ENCODE measurements around the gene SYT1. TPM values are rescaled to one million over a fixed set of nuclear protein-coding genes. Genes with fewer than 3 reads are reported as not detected.

The SYT1 gene
- polyA plus RNA-seq, 3 donors: 0.72 TPM; not detected in 2

DNA sequence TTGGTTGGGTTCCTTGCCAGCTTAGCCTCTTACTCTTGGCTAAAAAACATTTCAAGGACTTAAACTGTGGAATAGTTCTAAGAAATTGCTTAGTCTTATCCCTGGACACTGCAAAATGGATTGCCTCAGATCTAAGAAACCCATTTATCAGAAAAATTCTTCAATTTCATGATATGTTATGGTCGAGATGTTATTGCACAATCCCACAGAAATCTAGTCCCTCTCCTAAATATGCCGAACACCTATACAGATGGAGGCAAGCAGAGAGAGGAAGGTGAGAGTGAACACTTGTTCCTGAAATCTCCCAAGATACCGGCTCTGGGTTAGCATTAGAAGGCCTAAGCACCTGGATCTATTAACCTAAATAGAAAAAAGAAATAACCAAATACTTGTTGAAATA, 559.0 kb downstream of the SYT1 start:
- TF ChIP-seq, protein P1, sequence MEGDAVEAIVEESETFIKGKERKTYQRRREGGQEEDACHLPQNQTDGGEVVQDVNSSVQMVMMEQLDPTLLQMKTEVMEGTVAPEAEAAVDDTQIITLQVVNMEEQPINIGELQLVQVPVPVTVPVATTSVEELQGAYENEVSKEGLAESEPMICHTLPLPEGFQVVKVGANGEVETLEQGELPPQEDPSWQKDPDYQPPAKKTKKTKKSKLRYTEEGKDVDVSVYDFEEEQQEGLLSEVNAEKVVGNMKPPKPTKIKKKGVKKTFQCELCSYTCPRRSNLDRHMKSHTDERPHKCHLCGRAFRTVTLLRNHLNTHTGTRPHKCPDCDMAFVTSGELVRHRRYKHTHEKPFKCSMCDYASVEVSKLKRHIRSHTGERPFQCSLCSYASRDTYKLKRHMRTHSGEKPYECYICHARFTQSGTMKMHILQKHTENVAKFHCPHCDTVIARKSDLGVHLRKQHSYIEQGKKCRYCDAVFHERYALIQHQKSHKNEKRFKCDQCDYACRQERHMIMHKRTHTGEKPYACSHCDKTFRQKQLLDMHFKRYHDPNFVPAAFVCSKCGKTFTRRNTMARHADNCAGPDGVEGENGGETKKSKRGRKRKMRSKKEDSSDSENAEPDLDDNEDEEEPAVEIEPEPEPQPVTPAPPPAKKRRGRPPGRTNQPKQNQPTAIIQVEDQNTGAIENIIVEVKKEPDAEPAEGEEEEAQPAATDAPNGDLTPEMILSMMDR (IDR thresholded peaks at IDR 0.05): no peak
- Histone ChIP-seq H3K4me1 (ENCODE audit: control insufficient read depth in 1 of 2, insufficient read depth in 2 of 2, low read length in 2 of 2) (no peaks in the 10 kb centered on the region), H3K79me2 (ENCODE audit: insufficient read depth, low read length) (no peaks in the 10 kb centered on the region), H3K4me2 (replicated peaks; ENCODE audit: extremely low read depth, low read length, poor library complexity, severe bottlenecking) (no peak overlapping the region), H2AFZ (ENCODE audit: insufficient read depth, low read depth, low read length, poor library complexity, severe bottlenecking) (no peak overlapping the region), H3K27me3 (ENCODE audit: control insufficient read depth in 2 of 2, insufficient read depth in 2 of 2, low read length in 2 of 2) (no peaks in the 10 kb centered on the region), H4K20me1 (ENCODE audit: insufficient read depth, low read length) (no peaks in the 10 kb centered on the region), H3K36me3 (replicated peaks in 1 of 2; ENCODE audit: control insufficient read depth in 1 of 2, insufficient read depth in 2 of 2, low read length in 2 of 2) (no peaks in the 10 kb centered on the region), H3K9me3 (replicated peaks in 1 of 2; ENCODE audit: control insufficient read depth in 1 of 2, insufficient read depth in 1 of 2, low read length in 2 of 2) (no peaks in the 10 kb centered on the region), H3K4me3 (replicated peaks in 1 of 3; ENCODE audit: low read depth in 2 of 3, low read length in 3 of 3) (no peak overlapping the region), H3K27ac (ENCODE audit: low read depth in 1 of 2, low read length in 2 of 2) (no peak overlapping the region), H3K9ac (ENCODE audit: insufficient read depth, low read length, poor library complexity, severe bottlenecking) (no peak overlapping the region)
- DNase-seq: no peak
- Mint-ChIP-seq H3K4me3 (no peak overlapping the region), H3K4me1 (no peaks in the 10 kb centered on the region), H3K36me3 (no peaks in the 10 kb centered on the region), H3K9me3 (peaks cover 0 to 2% (median 0%) of the 10 kb centered on the region in 7 donors), H3K27me3 (ENCODE audit: low read depth in 3 of 3) (peaks cover 0 to 3% (median 0%) of the 10 kb centered on the region in 3 donors), H3K27ac (no peak overlapping the region)
- WGBS (ENCODE audit: insufficient coverage): no CpG with 5 or more reads among the region's 3 CpGs
- intact Hi-C loops (cut with micrococcal nuclease): no loop called here

GRCh38 chr12:79424109-79424721, 559.6 kb downstream of the SYT1 start:
- Histone ChIP-seq H3K36me3 (replicated peaks in 1 of 2; ENCODE audit: control insufficient read depth in 1 of 2, insufficient read depth in 2 of 2, low read length in 2 of 2) (no peaks in the 10 kb centered on the region), H3K4me2 (replicated peaks; ENCODE audit: extremely low read depth, low read length, poor library complexity, severe bottlenecking) (no peak overlapping the region), H3K27ac (ENCODE audit: low read depth in 1 of 2, low read length in 2 of 2) (no peak overlapping the region), H3K27me3 (ENCODE audit: control insufficient read depth in 2 of 2, insufficient read depth in 2 of 2, low read length in 2 of 2) (no peaks in the 10 kb centered on the region), H3K79me2 (ENCODE audit: insufficient read depth, low read length) (no peaks in the 10 kb centered on the region), H4K20me1 (ENCODE audit: insufficient read depth, low read length) (no peaks in the 10 kb centered on the region), H3K9me3 (replicated peaks in 1 of 2; ENCODE audit: control insufficient read depth in 1 of 2, insufficient read depth in 1 of 2, low read length in 2 of 2) (no peaks in the 10 kb centered on the region), H3K4me1 (ENCODE audit: control insufficient read depth in 1 of 2, insufficient read depth in 2 of 2, low read length in 2 of 2) (no peaks in the 10 kb centered on the region), H3K9ac (ENCODE audit: insufficient read depth, low read length, poor library complexity, severe bottlenecking) (no peak overlapping the region), H3K4me3 (replicated peaks in 1 of 3; ENCODE audit: low read depth in 2 of 3, low read length in 3 of 3) (no peak overlapping the region), H2AFZ (ENCODE audit: insufficient read depth, low read depth, low read length, poor library complexity, severe bottlenecking) (no peak overlapping the region)
- peaks cover 0 to 4% (median 0%) of the 10 kb centered on the region in 7 donors for H3K9me3 Mint-ChIP-seq
- WGBS (ENCODE audit: insufficient coverage): no CpG with 5 or more reads among the region's 2 CpGs
- no peaks in the 10 kb centered on the region for H3K4me1 Mint-ChIP-seq
- no peak overlapping the region for H3K27ac Mint-ChIP-seq
- TF ChIP-seq, protein P1 (IDR thresholded peaks at IDR 0.05): no peak
- peaks cover 0 to 3% (median 0%) of the 10 kb centered on the region in 3 donors for H3K27me3 Mint-ChIP-seq (ENCODE audit: low read depth in 3 of 3)
- no peak overlapping the region for H3K4me3 Mint-ChIP-seq
- intact Hi-C loops (cut with micrococcal nuclease): no loop called here
- no peak for DNase-seq
- H3K36me3 Mint-ChIP-seq: no peaks in the 10 kb centered on the region

All from CD14-positive monocyte (primary cell).